Measurements from ENCODE around the gene TMEM175. TPM values are rescaled to one million over a fixed set of nuclear protein-coding genes. Genes with fewer than 3 reads are reported as not detected.

The TMEM175 gene
- total RNA-seq, 3 donors from 2014 or later: 26.2 to 32.2 (median 28.2) TPM

GRCh38 chr4:884896-885295 is 47.4 kb upstream of the TMEM175 start:
- no peak for TF ChIP-seq CTCF (IDR thresholded peaks at IDR 0.05)
- no peak for TF ChIP-seq POLR2A (IDR thresholded peaks at IDR 0.05)
- TF ChIP-seq POLR2AphosphoS5 (IDR thresholded peaks at IDR 0.05): no peak
- H3K27me3 ChIP-seq: no peaks in the 10 kb centered on the region
- H3K36me3 ChIP-seq: peaks cover 13% of the 10 kb centered on the region
- no peak overlapping the region for H3K27ac ChIP-seq
- intact Hi-C loops (cut with DNase I; ENCODE audit: low total_unique reads): no loop called here
- no peak overlapping the region for H3K4me3 ChIP-seq
- no peaks in the 10 kb centered on the region for H3K4me1 ChIP-seq
- no peaks in the 10 kb centered on the region for H3K9me3 ChIP-seq
- no peak for DNase-seq (ENCODE audit: low spot score in 2 of 2)

GRCh38 chr4:885353-885752 is 46.9 kb upstream of the TMEM175 start:
- no peak overlapping the region for H3K4me3 ChIP-seq
- DNase-seq (ENCODE audit: low spot score in 2 of 2): no peak
- no peaks in the 10 kb centered on the region for H3K9me3 ChIP-seq
- H3K27ac ChIP-seq: no peak overlapping the region
- no peaks in the 10 kb centered on the region for H3K4me1 ChIP-seq
- H3K36me3 ChIP-seq: peaks cover 13% of the 10 kb centered on the region
- no peaks in the 10 kb centered on the region for H3K27me3 ChIP-seq
- intact Hi-C loops (cut with DNase I; ENCODE audit: low total_unique reads): no loop called here
- no peak for TF ChIP-seq POLR2A (IDR thresholded peaks at IDR 0.05)
- TF ChIP-seq CTCF (IDR thresholded peaks at IDR 0.05): no peak
- no peak for TF ChIP-seq POLR2AphosphoS5 (IDR thresholded peaks at IDR 0.05)

GRCh38 chr4:886244-886643 is 46.0 kb upstream of the TMEM175 start:
- Histone ChIP-seq H3K27ac (no peak overlapping the region), H3K4me3 (no peak overlapping the region), H3K4me1 (no peaks in the 10 kb centered on the region), H3K9me3 (no peaks in the 10 kb centered on the region), H3K36me3 (peaks cover 13% of the 10 kb centered on the region), H3K27me3 (no peaks in the 10 kb centered on the region)
- TF ChIP-seq POLR2AphosphoS5 (IDR thresholded peaks at IDR 0.05) (no peak), CTCF (IDR thresholded peaks at IDR 0.05) (no peak), POLR2A (IDR thresholded peaks at IDR 0.05) (no peak)
- intact Hi-C loops (cut with DNase I; ENCODE audit: low total_unique reads): no loop called here
- DNase-seq (ENCODE audit: low spot score in 2 of 2): no peak

- TF ChIP-seq CTCF (IDR thresholded peaks at IDR 0.05) (no peak), POLR2AphosphoS5 (IDR thresholded peaks at IDR 0.05) (no peak), POLR2A (IDR thresholded peaks at IDR 0.05) (no peak)
- Histone ChIP-seq H3K9me3 (no peaks in the 10 kb centered on the region), H3K4me1 (no peaks in the 10 kb centered on the region), H3K27ac (no peak overlapping the region), H3K4me3 (no peak overlapping the region), H3K27me3 (no peaks in the 10 kb centered on the region), H3K36me3 (peaks cover 5% of the 10 kb centered on the region)
- intact Hi-C loops (cut with DNase I; ENCODE audit: low total_unique reads): loop anchor here (1.0 kb wide), 1 partner anchor 28 kb away; no protein-coding TSS in a partner anchor
- DNase-seq (ENCODE audit: low spot score in 2 of 2): no peak
Observed at GRCh38 chr4:887034-887763, 45.1 kb upstream of the TMEM175 start.

GRCh38 chr4:888029-888428 is 44.2 kb upstream of the TMEM175 start:
- H3K27ac ChIP-seq: no peak overlapping the region
- H3K27me3 ChIP-seq: no peaks in the 10 kb centered on the region
- no peaks in the 10 kb centered on the region for H3K36me3 ChIP-seq
- no peak overlapping the region for H3K4me3 ChIP-seq
- no peak for DNase-seq (ENCODE audit: low spot score in 2 of 2)
- H3K4me1 ChIP-seq: no peaks in the 10 kb centered on the region
- intact Hi-C loops (cut with DNase I; ENCODE audit: low total_unique reads): no loop called here
- no peaks in the 10 kb centered on the region for H3K9me3 ChIP-seq
- TF ChIP-seq POLR2AphosphoS5 (IDR thresholded peaks at IDR 0.05) (no peak), CTCF (IDR thresholded peaks at IDR 0.05) (no peak), POLR2A (IDR thresholded peaks at IDR 0.05) (no peak)

Measured in breast epithelium (tissue), 4 donors.